ENCODE data around the gene DLG4. TPM values are rescaled to one million over a fixed set of nuclear protein-coding genes. Genes with fewer than 3 reads are reported as not detected.
A peak's percentile ranks its signal among the peaks of the same experiment; 100 is the strongest.
"Not testable (repeated sequence)": the region's sequence is repeated elsewhere in the genome, so short reads cannot be mapped to it uniquely, and the experiment has no call there.

DLG4 gene
- total and polyA plus RNA-seq, 3 donors from 2014 or later, result 26.3 to 49.8 (median 45.9) TPM

- no peaks in the 10 kb centered on the region for H3K36me3 ChIP-seq (ENCODE audit: low read depth, missing control alignments)
- H3K9me3 ChIP-seq, result no peaks in the 10 kb centered on the region
- no peak for DNase-seq
- TF ChIP-seq POLR2A (IDR thresholded peaks at IDR 0.05) (no peak), CTCF (IDR thresholded peaks at IDR 0.05) (no peak)
- H3K27ac ChIP-seq, result no peak overlapping the region
- intact Hi-C loops (cut with DNase I; ENCODE audit: low total_unique reads), result no loop called here
- WGBS, 2 donors, result 73 to 84% methylated on average over 7 of the region's 7 CpGs
- no peaks in the 10 kb centered on the region for H3K27me3 ChIP-seq
- H3K4me3 ChIP-seq, result no peak overlapping the region
- peaks cover 26% of the 10 kb centered on the region for H3K4me1 ChIP-seq
These were observed 30.2 kb upstream of the DLG4 start for GRCh38 chr17:7249830-7250229.

GRCh38 chr17:7249214-7249613 is 29.6 kb upstream of the DLG4 start:
- peaks cover 26% of the 10 kb centered on the region for H3K4me1 ChIP-seq
- no peak overlapping the region for H3K4me3 ChIP-seq
- 80 to 81% methylated on average over 6 of the region's 6 CpGs for WGBS, 2 donors
- no peak for DNase-seq
- intact Hi-C loops (cut with DNase I; ENCODE audit: low total_unique reads), result no loop called here
- no peaks in the 10 kb centered on the region for H3K36me3 ChIP-seq (ENCODE audit: low read depth, missing control alignments)
- H3K9me3 ChIP-seq, result no peaks in the 10 kb centered on the region
- H3K27me3 ChIP-seq, result no peaks in the 10 kb centered on the region
- TF ChIP-seq POLR2A (IDR thresholded peaks at IDR 0.05), result no peak
- TF ChIP-seq CTCF (IDR thresholded peaks at IDR 0.05), result no peak
- H3K27ac ChIP-seq, result no peak overlapping the region

GRCh38 chr17:7248796-7249195 is 29.2 kb upstream of the DLG4 start:
- TF ChIP-seq CTCF (IDR thresholded peaks at IDR 0.05), result no peak
- no peak for TF ChIP-seq POLR2A (IDR thresholded peaks at IDR 0.05)
- WGBS, 2 donors, result 57 to 67% methylated on average over 4 of the region's 4 CpGs
- Histone ChIP-seq H3K4me3 (no peak overlapping the region), H3K27ac (no peak overlapping the region), H3K36me3 (ENCODE audit: low read depth, missing control alignments) (no peaks in the 10 kb centered on the region), H3K4me1 (peaks cover 28% of the 10 kb centered on the region), H3K9me3 (no peaks in the 10 kb centered on the region), H3K27me3 (no peaks in the 10 kb centered on the region)
- DNase-seq, result no peak
- intact Hi-C loops (cut with DNase I; ENCODE audit: low total_unique reads), result no loop called here

- peaks cover 19% of the 10 kb centered on the region for H3K4me1 ChIP-seq
These were observed 27.1 kb upstream of the DLG4 start for GRCh38 chr17:7246779-7247178.

GRCh38 chr17:7243838-7244237 is 24.2 kb upstream of the DLG4 start:
- H3K4me1 ChIP-seq, result peaks cover 21% of the 10 kb centered on the region
- H3K9me3 ChIP-seq; intact Hi-C loops (cut with DNase I; ENCODE audit: low total_unique reads); DNase-seq; H3K27me3 ChIP-seq; H3K36me3 ChIP-seq (ENCODE audit: low read depth, missing control alignments): not testable (repeated sequence)
- H3K4me3 ChIP-seq, result peak overlapping the region in 1 of 2 donors; percentile 85
- peak overlapping the region in 1 of 2 donors; percentile 92 for H3K27ac ChIP-seq
- 54 to 65% methylated on average over 9 of the region's 10 CpGs for WGBS, 2 donors

More at GRCh38 chr17:7246779-7247178, 27.1 kb upstream of the DLG4 start:
- Histone ChIP-seq H3K27ac (no peak overlapping the region), H3K36me3 (ENCODE audit: low read depth, missing control alignments) (no peaks in the 10 kb centered on the region), H3K4me3 (no peak overlapping the region), H3K27me3 (no peaks in the 10 kb centered on the region), H3K9me3 (no peaks in the 10 kb centered on the region)
- WGBS, 2 donors, result 82 to 93% methylated on average over 5 of the region's 5 CpGs
- intact Hi-C loops (cut with DNase I; ENCODE audit: low total_unique reads), result no loop called here
- no peak for DNase-seq
- TF ChIP-seq POLR2A (IDR thresholded peaks at IDR 0.05), result no peak
- TF ChIP-seq CTCF (IDR thresholded peaks at IDR 0.05), result no peak
